ENCODE data around the gene MARCHF3.

DNA sequence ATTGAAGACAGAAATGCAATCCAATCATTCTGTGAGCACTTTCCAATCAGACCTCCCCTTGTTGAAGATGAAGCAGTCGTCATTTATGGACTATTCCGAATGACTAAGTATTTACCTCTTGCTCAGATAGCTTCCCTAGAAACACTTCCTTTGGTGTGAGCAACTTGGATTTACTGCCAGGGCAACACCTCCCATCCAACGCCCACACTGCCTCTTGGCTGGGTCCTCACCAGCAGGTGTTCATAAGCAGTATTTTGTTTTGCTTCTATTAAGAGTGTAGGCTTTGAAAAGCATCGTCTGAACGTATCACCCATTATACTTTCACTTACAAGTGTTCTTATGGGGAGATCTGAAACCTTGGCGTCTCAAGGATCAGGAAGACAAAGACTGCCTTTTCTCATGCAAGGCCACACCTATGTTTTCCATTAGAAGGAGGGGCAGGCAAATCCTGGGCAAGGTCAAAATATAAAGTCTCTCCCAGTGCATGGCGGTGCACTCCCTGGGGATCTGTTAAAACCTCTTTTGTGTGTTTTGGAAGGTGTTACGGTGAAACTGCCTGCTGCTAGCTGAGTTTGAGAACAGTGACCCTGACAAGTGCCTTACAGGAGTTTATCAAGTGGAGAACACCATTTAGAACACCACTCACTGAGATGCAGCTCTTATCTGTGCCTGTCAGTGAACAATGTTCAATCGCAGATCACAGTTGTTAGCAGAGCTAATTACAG is 10.6 kb upstream of the MARCHF3 start:
- TF ChIP-seq, protein P1, sequence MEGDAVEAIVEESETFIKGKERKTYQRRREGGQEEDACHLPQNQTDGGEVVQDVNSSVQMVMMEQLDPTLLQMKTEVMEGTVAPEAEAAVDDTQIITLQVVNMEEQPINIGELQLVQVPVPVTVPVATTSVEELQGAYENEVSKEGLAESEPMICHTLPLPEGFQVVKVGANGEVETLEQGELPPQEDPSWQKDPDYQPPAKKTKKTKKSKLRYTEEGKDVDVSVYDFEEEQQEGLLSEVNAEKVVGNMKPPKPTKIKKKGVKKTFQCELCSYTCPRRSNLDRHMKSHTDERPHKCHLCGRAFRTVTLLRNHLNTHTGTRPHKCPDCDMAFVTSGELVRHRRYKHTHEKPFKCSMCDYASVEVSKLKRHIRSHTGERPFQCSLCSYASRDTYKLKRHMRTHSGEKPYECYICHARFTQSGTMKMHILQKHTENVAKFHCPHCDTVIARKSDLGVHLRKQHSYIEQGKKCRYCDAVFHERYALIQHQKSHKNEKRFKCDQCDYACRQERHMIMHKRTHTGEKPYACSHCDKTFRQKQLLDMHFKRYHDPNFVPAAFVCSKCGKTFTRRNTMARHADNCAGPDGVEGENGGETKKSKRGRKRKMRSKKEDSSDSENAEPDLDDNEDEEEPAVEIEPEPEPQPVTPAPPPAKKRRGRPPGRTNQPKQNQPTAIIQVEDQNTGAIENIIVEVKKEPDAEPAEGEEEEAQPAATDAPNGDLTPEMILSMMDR (IDR thresholded peaks at IDR 0.05) = no peak
- TF ChIP-seq POLR2A (IDR thresholded peaks at IDR 0.05) = no peak
